Esophagus squamous epithelium (tissue), 5 donors: ENCODE measurements around the gene SYNE2. TPM values are rescaled to one million over a fixed set of nuclear protein-coding genes. Genes with fewer than 3 reads are reported as not detected.

Experiments
- DNase-seq: peaks from one replicate; lab custom pipeline; 2025; lab: John Stamatoyannopoulos, UW
- H3K27ac ChIP-seq, 4 donors: fragments of 200-600 bp; sonication (generic); one replicate each; pipeline ENCODE4 v1.5.1; 2016 to 2019; ENCODE audit warnings: mild to moderate bottlenecking in 1 of 4
- H3K27me3 ChIP-seq, 4 donors: fragments of 200-600 bp; sonication (generic); 1 replicate in 3 of 4; 2 replicates in 1 of 4; pipeline versions ENCODE4 v1.5.1 to v1.6.0; 2017 to 2021; ENCODE audit warnings: antibody characterized with exemption in 1 of 4
- H3K36me3 ChIP-seq, 3 donors: fragments of 200-600 bp; sonication (generic); one replicate each; pipeline ENCODE4 v1.5.1; 2016 to 2019
- H3K4me1 ChIP-seq, 3 donors: fragments of 200-600 bp; sonication (generic); one replicate each; pipeline ENCODE4 v1.5.1; 2017 to 2019
- H3K4me3 ChIP-seq, 4 donors: fragments of 200-600 bp; sonication (generic); 1 replicate in 3 of 4; 2 replicates in 1 of 4; pipeline ENCODE4 v1.5.1; 2016 to 2019; ENCODE audit warnings: mild to moderate bottlenecking in 2 of 4, moderate library complexity in 1 of 4
- H3K9me3 ChIP-seq, 3 donors: fragments of 200-600 bp; sonication (generic); one replicate each; pipeline ENCODE4 v1.5.1; 2016 to 2019
- CTCF ChIP-seq, 6 experiments: fragments of 450-650 bp in 4 of 6; fragments of 200-600 bp in 2 of 6; sonication (generic) in 2 of 6; IDR thresholded peaks; one replicate each; pipeline ENCODE4 v1.5.1; 2016 to 2019; ENCODE audit warnings: antibody characterized with exemption in 6 of 6, mild to moderate bottlenecking in 4 of 6, moderate library complexity in 4 of 6
- POLR2A ChIP-seq, 4 donors: fragments of 450-650 bp; IDR thresholded peaks; one replicate each; pipeline ENCODE4 v1.6.1; 2017; ENCODE audit warnings: antibody characterized with exemption in 4 of 4, mild to moderate bottlenecking in 4 of 4, moderate library complexity in 3 of 4
- WGBS, 2 donors: methylation state at CpG; one replicate each; pipeline ENCODE4 v1.1.5; 2018; 5-methylcytosine and 5-hydroxymethylcytosine counted together
- intact Hi-C: fragments of 100-400 bp; cut with DNase I; formaldehyde crosslinking; loops from one replicate; pipeline ENCODE4 v1.15.0; 2022
- total RNA-seq, 4 donors: library from RNA; depleted of rRNA; stranded (reverse); fragments of >200 nt; gene quantifications; one replicate each; pipeline ENCODE4 v1.1.0, GENCODE V29; 2016
- donor health status: DM: yes; HTN: yes; CAD: no.

Gene SYNE2
- total RNA-seq, 4 donors from 2014 or later, result 128 to 197 (median 145) TPM

GRCh38 chr14:64194404-64194803, 341.6 kb downstream of the SYNE2 start:
- WGBS, 2 donors, result 45 to 68% methylated on average over 3 of the region's 3 CpGs
- Histone ChIP-seq H3K4me1 (peaks cover 0 to 25% (median 6%) of the 10 kb centered on the region in 3 donors), H3K9me3 (no peaks in the 10 kb centered on the region), H3K27ac (peak overlapping the region in 1 of 4 donors; percentile 17), H3K4me3 (no peak overlapping the region), H3K36me3 (peaks cover 0 to 90% (median 0%) of the 10 kb centered on the region in 3 donors), H3K27me3 (no peaks in the 10 kb centered on the region)
- no peak for TF ChIP-seq POLR2A (IDR thresholded peaks at IDR 0.05)
- no peak for TF ChIP-seq CTCF (IDR thresholded peaks at IDR 0.05)
- no peak for DNase-seq
- intact Hi-C loops, result no loop called here

GRCh38 chr14:64195199-64195598, 342.4 kb downstream of the SYNE2 start:
- peak overlapping the region in 1 of 4 donors; percentile 17 for H3K27ac ChIP-seq

GRCh38 chr14:64196056-64196455, 343.3 kb downstream of the SYNE2 start:
- WGBS, 2 donors, result 78 to 88% methylated on average over 5 of the region's 5 CpGs

More at GRCh38 chr14:64195199-64195598, 342.4 kb downstream of the SYNE2 start:
- no peak for TF ChIP-seq CTCF (IDR thresholded peaks at IDR 0.05)
- no peak for TF ChIP-seq POLR2A (IDR thresholded peaks at IDR 0.05)
- intact Hi-C loops, result no loop called here
- peaks cover 0 to 84% (median 0%) of the 10 kb centered on the region in 3 donors for H3K36me3 ChIP-seq
- peaks cover 0 to 30% (median 6%) of the 10 kb centered on the region in 3 donors for H3K4me1 ChIP-seq
- H3K27me3 ChIP-seq, result no peaks in the 10 kb centered on the region
- no peak for DNase-seq
- no peaks in the 10 kb centered on the region for H3K9me3 ChIP-seq
- 15 to 32% methylated on average over 2 of the region's 2 CpGs for WGBS, 2 donors
- no peak overlapping the region for H3K4me3 ChIP-seq

GRCh38 chr14:64196814-64197411, 344.1 kb downstream of the SYNE2 start:
- peak overlapping the region in 3 of 4 donors; percentile 24 to 44 (median 24) for H3K4me3 ChIP-seq
- peak overlapping the region in 1 of 4 donors; percentile 23 for H3K27ac ChIP-seq
- DNase-seq, result no peak
- peaks cover 0 to 72% (median 0%) of the 10 kb centered on the region in 3 donors for H3K36me3 ChIP-seq
- H3K9me3 ChIP-seq, result no peaks in the 10 kb centered on the region
- WGBS, 2 donors, result 56 to 61% methylated on average over 16 to 20 of the region's 20 CpGs
- TF ChIP-seq POLR2A (IDR thresholded peaks at IDR 0.05) (no peak), CTCF (IDR thresholded peaks at IDR 0.05) (no peak)
- intact Hi-C loops, result no loop called here
- H3K27me3 ChIP-seq, result no peaks in the 10 kb centered on the region
- peaks cover 6 to 47% (median 15%) of the 10 kb centered on the region in 3 donors for H3K4me1 ChIP-seq

More at GRCh38 chr14:64196056-64196455, 343.3 kb downstream of the SYNE2 start:
- peaks cover under 1 to 39% (median 7%) of the 10 kb centered on the region in 3 donors for H3K4me1 ChIP-seq
- no peak for TF ChIP-seq POLR2A (IDR thresholded peaks at IDR 0.05)
- no peak for TF ChIP-seq CTCF (IDR thresholded peaks at IDR 0.05)
- peak overlapping the region in 1 of 4 donors; percentile 17 for H3K27ac ChIP-seq
- H3K36me3 ChIP-seq, result peaks cover 0 to 76% (median 0%) of the 10 kb centered on the region in 3 donors
- no peak overlapping the region for H3K4me3 ChIP-seq
- no peak for DNase-seq
- no peaks in the 10 kb centered on the region for H3K9me3 ChIP-seq
- intact Hi-C loops, result no loop called here
- no peaks in the 10 kb centered on the region for H3K27me3 ChIP-seq

- Histone ChIP-seq H3K4me1 (peaks cover 6 to 51% (median 15%) of the 10 kb centered on the region in 3 donors), H3K27ac (no peak overlapping the region), H3K27me3 (no peaks in the 10 kb centered on the region), H3K4me3 (no peak overlapping the region), H3K36me3 (peaks cover 0 to 72% (median 0%) of the 10 kb centered on the region in 3 donors), H3K9me3 (no peaks in the 10 kb centered on the region)
- WGBS, 2 donors, result 94 to 97% methylated on average over 3 of the region's 3 CpGs
- DNase-seq, result no peak
- intact Hi-C loops, result no loop called here
- no peak for TF ChIP-seq CTCF (IDR thresholded peaks at IDR 0.05)
- TF ChIP-seq POLR2A (IDR thresholded peaks at IDR 0.05), result no peak
Observed at GRCh38 chr14:64197996-64198395, 345.2 kb downstream of the SYNE2 start.
